Upper lobe of left lung (tissue), 4 donors: Measurements from ENCODE around the gene KIF6.

Source experiments
- EP300 ChIP-seq, 4 donors: sonication (generic); formaldehyde crosslinking; IDR thresholded peaks; one replicate each; pipeline ENCODE4 v1.5.1; 2017; ENCODE audit warnings: antibody characterized with exemption in 4 of 4, control low read depth in 2 of 4
- POLR2AphosphoS5 ChIP-seq, 2 donors: sonication (generic); formaldehyde crosslinking; IDR thresholded peaks; one replicate each; pipeline ENCODE4 v1.5.1; 2017; ENCODE audit warnings: antibody characterized with exemption in 2 of 2
- TF ChIP-seq, protein P1 (sequence below), 6 experiments: fragments of 450-650 bp in 4 of 6; fragments of 200-600 bp in 2 of 6; sonication (generic) in 2 of 6; IDR thresholded peaks; one replicate each; pipeline ENCODE4 v1.5.1; 2016 to 2019; ENCODE audit warnings: antibody characterized with exemption in 6 of 6

DNA sequence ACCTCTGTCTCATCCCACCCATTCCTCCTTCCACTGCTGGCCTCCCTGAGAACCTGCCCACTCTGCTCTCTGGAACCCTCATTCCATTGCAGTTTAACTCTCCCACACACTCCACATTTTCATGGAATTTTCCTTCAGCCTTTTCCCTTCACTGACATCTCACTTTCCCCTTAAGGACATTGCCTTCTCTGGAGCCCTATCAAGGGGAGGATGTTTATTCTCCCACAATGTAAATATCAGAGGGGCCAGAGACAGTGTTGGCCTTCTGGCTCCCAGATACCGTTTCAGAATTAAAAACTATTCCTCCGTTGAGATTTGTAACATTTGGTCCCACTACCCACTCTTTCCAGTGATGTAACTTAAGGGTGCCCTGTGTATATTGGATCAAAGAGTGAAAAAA is 203.2 kb downstream of the KIF6 start:
- TF ChIP-seq, protein P1, sequence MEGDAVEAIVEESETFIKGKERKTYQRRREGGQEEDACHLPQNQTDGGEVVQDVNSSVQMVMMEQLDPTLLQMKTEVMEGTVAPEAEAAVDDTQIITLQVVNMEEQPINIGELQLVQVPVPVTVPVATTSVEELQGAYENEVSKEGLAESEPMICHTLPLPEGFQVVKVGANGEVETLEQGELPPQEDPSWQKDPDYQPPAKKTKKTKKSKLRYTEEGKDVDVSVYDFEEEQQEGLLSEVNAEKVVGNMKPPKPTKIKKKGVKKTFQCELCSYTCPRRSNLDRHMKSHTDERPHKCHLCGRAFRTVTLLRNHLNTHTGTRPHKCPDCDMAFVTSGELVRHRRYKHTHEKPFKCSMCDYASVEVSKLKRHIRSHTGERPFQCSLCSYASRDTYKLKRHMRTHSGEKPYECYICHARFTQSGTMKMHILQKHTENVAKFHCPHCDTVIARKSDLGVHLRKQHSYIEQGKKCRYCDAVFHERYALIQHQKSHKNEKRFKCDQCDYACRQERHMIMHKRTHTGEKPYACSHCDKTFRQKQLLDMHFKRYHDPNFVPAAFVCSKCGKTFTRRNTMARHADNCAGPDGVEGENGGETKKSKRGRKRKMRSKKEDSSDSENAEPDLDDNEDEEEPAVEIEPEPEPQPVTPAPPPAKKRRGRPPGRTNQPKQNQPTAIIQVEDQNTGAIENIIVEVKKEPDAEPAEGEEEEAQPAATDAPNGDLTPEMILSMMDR (IDR thresholded peaks at IDR 0.05): no peak
- TF ChIP-seq EP300 (IDR thresholded peaks at IDR 0.05): no peak
- no peak for TF ChIP-seq POLR2AphosphoS5 (IDR thresholded peaks at IDR 0.05)
